Measurements from ENCODE around the gene DENND1A.

DNA sequence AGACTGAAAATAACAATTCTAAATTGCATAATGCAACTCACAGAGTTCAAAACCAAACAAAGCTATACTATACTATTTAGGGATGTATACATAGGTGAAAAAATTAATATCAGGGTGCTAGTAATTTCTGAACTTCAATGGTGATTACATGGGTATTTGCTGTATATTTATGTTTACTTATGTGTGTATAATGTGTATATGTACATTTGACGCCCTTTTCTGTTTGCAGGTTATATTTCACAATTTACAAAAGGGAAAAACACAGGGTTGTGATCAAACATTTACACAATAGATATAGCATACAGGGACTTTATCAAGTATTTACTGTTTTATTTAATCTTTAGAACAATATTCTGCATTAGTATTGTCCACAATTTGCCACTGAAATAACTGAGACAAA is 184.0 kb downstream of the DENND1A start:
- TF ChIP-seq, protein P1, sequence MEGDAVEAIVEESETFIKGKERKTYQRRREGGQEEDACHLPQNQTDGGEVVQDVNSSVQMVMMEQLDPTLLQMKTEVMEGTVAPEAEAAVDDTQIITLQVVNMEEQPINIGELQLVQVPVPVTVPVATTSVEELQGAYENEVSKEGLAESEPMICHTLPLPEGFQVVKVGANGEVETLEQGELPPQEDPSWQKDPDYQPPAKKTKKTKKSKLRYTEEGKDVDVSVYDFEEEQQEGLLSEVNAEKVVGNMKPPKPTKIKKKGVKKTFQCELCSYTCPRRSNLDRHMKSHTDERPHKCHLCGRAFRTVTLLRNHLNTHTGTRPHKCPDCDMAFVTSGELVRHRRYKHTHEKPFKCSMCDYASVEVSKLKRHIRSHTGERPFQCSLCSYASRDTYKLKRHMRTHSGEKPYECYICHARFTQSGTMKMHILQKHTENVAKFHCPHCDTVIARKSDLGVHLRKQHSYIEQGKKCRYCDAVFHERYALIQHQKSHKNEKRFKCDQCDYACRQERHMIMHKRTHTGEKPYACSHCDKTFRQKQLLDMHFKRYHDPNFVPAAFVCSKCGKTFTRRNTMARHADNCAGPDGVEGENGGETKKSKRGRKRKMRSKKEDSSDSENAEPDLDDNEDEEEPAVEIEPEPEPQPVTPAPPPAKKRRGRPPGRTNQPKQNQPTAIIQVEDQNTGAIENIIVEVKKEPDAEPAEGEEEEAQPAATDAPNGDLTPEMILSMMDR (IDR thresholded peaks at IDR 0.05), result no peak
- TF ChIP-seq EZH2 (IDR thresholded peaks at IDR 0.05) (no peak), EZH2phosphoT487 (IDR thresholded peaks at IDR 0.05) (no peak)
